Heart left ventricle (tissue), 16 donors: ENCODE data around the gene MRPL53. TPM values are rescaled to one million over a fixed set of nuclear protein-coding genes. Genes with fewer than 3 reads are reported as not detected.

Experiments used
- ATAC-seq, 4 donors: fragments of 200-7000 bp; cut with Tn5 transposase; one replicate each; pipeline ENCODE4 v1.9.1; 2020 to 2022; ENCODE audit warnings: moderate library complexity in 4 of 4, mild to moderate bottlenecking in 3 of 4, moderate number of reproducible peaks in 1 of 4
- DNase-seq, 5 donors: peaks; one replicate each; pipeline ENCODE4 v3.0.0-alpha.2; 2020
- H3K27ac ChIP-seq, 12 donors: fragments of 200-600 bp; sonication (generic) in 4 of 12; one replicate each; pipeline versions ENCODE4 v1.5.0 to v1.8.0; 2016 to 2022; ENCODE audit warnings: mild to moderate bottlenecking in 2 of 12
- H3K27me3 ChIP-seq, 9 donors: fragments of 200-600 bp; sonication (generic) in 2 of 9; one replicate each; pipeline versions ENCODE4 v1.5.1 to v1.8.0; 2016 to 2022; ENCODE audit warnings: mild to moderate bottlenecking in 3 of 9
- H3K36me3 ChIP-seq, 9 donors: fragments of 200-600 bp; sonication (generic) in 2 of 9; one replicate each; pipeline versions ENCODE4 v1.5.0 to v1.8.0; 2018 to 2022; ENCODE audit warnings: mild to moderate bottlenecking in 2 of 9
- H3K4me1 ChIP-seq, 12 donors: fragments of 200-600 bp; sonication (generic) in 4 of 12; one replicate each; pipeline versions ENCODE4 v1.5.0 to v1.8.0; 2016 to 2022; ENCODE audit warnings: mild to moderate bottlenecking in 3 of 12
- H3K4me3 ChIP-seq, 12 donors: fragments of 200-600 bp; sonication (generic) in 4 of 12; one replicate each; pipeline versions ENCODE4 v1.5.0 to v1.8.0; 2017 to 2022; ENCODE audit warnings: mild to moderate bottlenecking in 9 of 12, moderate library complexity in 4 of 12
- H3K9me3 ChIP-seq, 12 donors: fragments of 200-600 bp; sonication (generic) in 4 of 12; one replicate each; pipeline versions ENCODE4 v1.5.0 to v1.8.0; 2016 to 2022; ENCODE audit warnings: mild to moderate bottlenecking in 1 of 12
- CTCF ChIP-seq, 12 donors: fragments of 200-600 bp; sonication (generic) in 4 of 12; IDR thresholded peaks; one replicate each; pipeline versions ENCODE4 v1.5.0 to v1.8.0; 2018 to 2022; ENCODE audit warnings: antibody characterized with exemption in 12 of 12, mild to moderate bottlenecking in 5 of 12
- POLR2A ChIP-seq, 2 donors: fragments of 450-650 bp; IDR thresholded peaks; one replicate each; pipeline ENCODE4 v1.6.1; 2017; ENCODE audit warnings: antibody characterized with exemption in 2 of 2, mild to moderate bottlenecking in 2 of 2, moderate library complexity in 2 of 2
- WGBS, 4 donors: extraction: QIAGEN DNeasy Blood & Tissue Kit in 2 of 4; methylation state at CpG; one replicate each; pipeline versions ENCODE4 v1.1.5 to v1.1.7; 2013 to 2018; 5-methylcytosine and 5-hydroxymethylcytosine counted together
- intact Hi-C, 10 donors: fragments of 100-400 bp; cut with DNase I; formaldehyde crosslinking; loops; one replicate each; pipeline versions ENCODE4 v1.11.1 to v1.14.2; 2022
- polyA plus RNA-seq, 2 donors: library from polyadenylated mRNA; stranded (reverse); fragments of 200-250 nt; gene quantifications; one replicate each; pipeline ENCODE4 v1.2.3, GENCODE V29; 2013
- total RNA-seq, 9 donors: library from RNA; depleted of rRNA in 2 of 9; stranded (reverse); fragments of >200 nt in 2 of 9; fragmentation: NEBNext Ultra II Directional in 3 of 9; extraction: Animal tissue kit (Norgen Biotek cat#: 25700) in 3 of 9; gene quantifications; one replicate each; pipeline versions ENCODE4 v1.1.0 to v1.2.4, GENCODE V29; 2016 to 2023
- donor health status: ischemic (EF 13 %, LVEDD 7.1; RV severe dilation, severe dysfunction).
- donor health status: healthy with polysubstance abuse.
- donor health status: DM: no; HTN: yes; CAD: no.
- donor health status: DM: no; HTN: no; CAD: no.
- donor health status: ischemic (EF 25% LVEDD 6.9; RV normal size, moderate dysfunction).
- donor health status: ischemic (EF 25% LVEDD 5.7; RV mildly dilated, moderate dysfunction).
- donor health status: healthy.
- donor health status: DM: yes; HTN: yes; CAD: no.
- donor health status: ischemic (EF 35%, LVEDD 5.7; RV mildly dilated, moderate dysfunction).
- donor health status: nonischemic (EF 11% LVEDD 7.7; RV severe dilation, severe dysfunction).
- donor health status: DM: yes; HTN: yes; CAD: no.
- donor health status: PGD.
- donor health status: ischemic (EF 29% LVEDD 5.4; RV normal size, mild dysfunction).
- donor health status: nonischemic (EF 23%, LVEDD 6.1; RV moderate dilation, normal function).

MRPL53 gene
- total and polyA plus RNA-seq, 11 donors: 64.9 to 180 (median 135) TPM

DNA sequence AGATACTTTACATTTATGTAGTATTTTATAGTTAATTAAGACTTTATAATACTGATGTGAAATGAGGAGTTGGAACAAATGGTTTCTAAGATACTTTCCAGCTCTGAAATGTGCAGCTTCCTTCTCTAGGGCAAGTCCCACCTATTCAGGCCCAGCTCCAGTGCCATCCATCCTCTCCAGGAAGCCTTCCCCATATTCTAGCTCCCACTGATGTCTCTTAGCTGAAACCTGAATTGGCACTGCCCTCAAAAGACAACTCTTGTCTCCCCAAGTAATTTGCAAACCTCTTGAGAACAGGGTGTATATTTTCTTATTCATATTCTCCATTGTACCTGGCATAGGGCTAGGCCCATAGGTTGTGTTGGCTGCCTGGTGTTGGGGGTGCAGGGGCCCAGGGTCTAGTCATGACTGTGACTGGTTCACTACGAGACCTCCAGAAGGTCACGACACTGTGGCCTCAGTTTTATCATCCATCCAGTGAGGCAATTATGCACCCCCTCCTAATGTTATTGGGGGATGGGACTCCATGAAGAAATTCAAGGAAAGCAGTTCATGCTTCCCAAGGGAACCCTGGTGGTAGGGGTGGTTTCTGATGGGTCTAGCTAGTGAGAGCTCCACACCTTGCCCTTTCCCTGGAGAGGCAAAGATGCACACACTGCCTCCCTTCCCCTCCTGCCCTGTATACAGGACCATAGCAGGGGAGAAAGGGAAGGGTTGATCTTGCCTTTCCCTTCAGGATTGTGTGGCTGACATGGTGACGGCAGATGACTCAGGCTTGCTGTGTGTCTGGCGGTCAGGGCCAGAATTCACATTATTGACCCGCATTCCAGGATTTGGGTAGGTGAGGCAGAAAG, 48.1 kb downstream of the MRPL53 start:
- TF ChIP-seq CTCF (IDR thresholded peaks at IDR 0.05) (no peak), POLR2A (IDR thresholded peaks at IDR 0.05) (no peak)
- H3K36me3 ChIP-seq: peaks cover 0 to 47% (median 38%) of the 10 kb centered on the region in 9 donors
- WGBS, 4 donors: 78 to 83% (median 80%) methylated on average over 5 of the region's 5 CpGs
- ATAC-seq (no peak), DNase-seq (no peak)
- no peak overlapping the region for H3K27ac ChIP-seq
- intact Hi-C loops: no loop called here
- no peak overlapping the region for H3K4me3 ChIP-seq
- no peaks in the 10 kb centered on the region for H3K9me3 ChIP-seq
- H3K4me1 ChIP-seq: peaks cover 0 to 22% (median 8%) of the 10 kb centered on the region in 12 donors
- no peaks in the 10 kb centered on the region for H3K27me3 ChIP-seq

GRCh38 chr2:74423231-74424095, 49.0 kb downstream of the MRPL53 start:
- peaks cover 0 to 38% (median 29%) of the 10 kb centered on the region in 9 donors for H3K36me3 ChIP-seq
- ATAC-seq (no peak), DNase-seq (no peak)
- no peaks in the 10 kb centered on the region for H3K9me3 ChIP-seq
- no peak for TF ChIP-seq POLR2A (IDR thresholded peaks at IDR 0.05)
- no peak for TF ChIP-seq CTCF (IDR thresholded peaks at IDR 0.05)
- intact Hi-C loops: no loop called here
- 76 to 85% (median 78%) methylated on average over 8 to 9 of the region's 9 CpGs for WGBS, 4 donors
- no peaks in the 10 kb centered on the region for H3K27me3 ChIP-seq
- H3K4me1 ChIP-seq: peaks cover 0 to 31% (median 12%) of the 10 kb centered on the region in 12 donors
- no peak overlapping the region for H3K27ac ChIP-seq
- H3K4me3 ChIP-seq: no peak overlapping the region

Other genes starting within 250 kb of the MRPL53 start
- gene SLC4A5, start 129.3 kb downstream of the MRPL53 start, total RNA-seq: 1 to 10 TPM in 7 of 9 donors, under 1 TPM in 2; 0.36 to 4.1 (median 1.6) TPM
- gene SLC4A5, start 129.3 kb downstream of the MRPL53 start, polyA plus RNA-seq: 1 to 10 TPM in 1 of 2 donors, under 1 TPM in 1; 0.72 to 1.2 TPM
- gene DCTN1, start 92.4 kb downstream of the MRPL53 start, total RNA-seq: 100 to 1,000 TPM; 129 to 376 (median 211) TPM
- gene DCTN1, start 92.4 kb downstream of the MRPL53 start, polyA plus RNA-seq: 100 to 1,000 TPM; 149 to 171 TPM
- gene C2orf81, start 51.1 kb downstream of the MRPL53 start, total RNA-seq: 1 to 10 TPM in 3 of 9 donors, under 1 TPM in 6; 0.48 to 2.3 (median 0.85) TPM
- gene C2orf81, start 51.1 kb downstream of the MRPL53 start, polyA plus RNA-seq: 1 to 10 TPM in 1 of 2 donors, under 1 TPM in 1; 0.91 to 1.1 TPM
- 1 to 10 TPM; 1.5 to 5.1 (median 3.0) TPM for gene WDR54, start 51.0 kb downstream of the MRPL53 start, total RNA-seq
- 1 to 10 TPM; 1.4 to 6.5 TPM for gene WDR54, start 51.0 kb downstream of the MRPL53 start, polyA plus RNA-seq
- 10 to 100 TPM; 10.9 to 19.6 (median 15.3) TPM for gene RTKN, start 30.7 kb downstream of the MRPL53 start, total RNA-seq
- 10 to 100 TPM; 18.0 to 27.6 TPM for gene RTKN, start 30.7 kb downstream of the MRPL53 start, polyA plus RNA-seq
- 10 to 100 TPM; 11.7 to 29.2 (median 21.3) TPM for gene INO80B, start 17.6 kb downstream of the MRPL53 start, total RNA-seq
- gene INO80B, start 17.6 kb downstream of the MRPL53 start, polyA plus RNA-seq: 10 to 100 TPM; 26.1 to 28.5 TPM
- gene WBP1, start 14.2 kb downstream of the MRPL53 start, total RNA-seq: 10 to 100 TPM; 32.7 to 58.4 (median 42.4) TPM
- 10 to 100 TPM; 29.0 to 44.2 TPM for gene WBP1, start 14.2 kb downstream of the MRPL53 start, polyA plus RNA-seq
- 10 to 100 TPM; 17.3 to 31.9 (median 22.8) TPM for gene MOGS, start 7.3 kb downstream of the MRPL53 start, total RNA-seq
- gene MOGS, start 7.3 kb downstream of the MRPL53 start, polyA plus RNA-seq: 10 to 100 TPM; 15.8 to 34.4 TPM
- gene CCDC142, start 10.3 kb upstream of the MRPL53 start, total RNA-seq: 10 to 100 TPM in 1 of 9 donors, 1 to 10 TPM in 8; 4.4 to 13.4 (median 7.1) TPM
- gene CCDC142, start 10.3 kb upstream of the MRPL53 start, polyA plus RNA-seq: 1 to 10 TPM; 5.8 to 6.4 TPM
- gene TTC31, start 10.4 kb upstream of the MRPL53 start, total RNA-seq: 10 to 100 TPM in 4 of 9 donors, 1 to 10 TPM in 5; 7.1 to 14.2 (median 10.0) TPM
- 10 to 100 TPM in 1 of 2 donors, 1 to 10 TPM in 1; 8.8 to 13.2 TPM for gene TTC31, start 10.4 kb upstream of the MRPL53 start, polyA plus RNA-seq
- 1 to 10 TPM in 2 of 9 donors, under 1 TPM in 5, not detected in 2; 0.14 to 1.7 (median 0.72) TPM for gene LBX2, start 26.9 kb upstream of the MRPL53 start, total RNA-seq
- under 1 TPM; 0.27 to 0.67 TPM for gene LBX2, start 26.9 kb upstream of the MRPL53 start, polyA plus RNA-seq
- 10 to 100 TPM; 10.6 to 22.3 (median 16.5) TPM for gene PCGF1, start 35.0 kb upstream of the MRPL53 start, total RNA-seq
- gene PCGF1, start 35.0 kb upstream of the MRPL53 start, polyA plus RNA-seq: 10 to 100 TPM; 22.5 to 24.9 TPM
- gene TLX2, start 41.8 kb upstream of the MRPL53 start, total RNA-seq: not detected
- gene TLX2, start 41.8 kb upstream of the MRPL53 start, polyA plus RNA-seq: not detected
- gene DQX1, start 53.6 kb upstream of the MRPL53 start, total RNA-seq: not detected
- not detected for gene DQX1, start 53.6 kb upstream of the MRPL53 start, polyA plus RNA-seq
- 10 to 100 TPM; 33.6 to 74.5 (median 49.8) TPM for gene AUP1, start 57.0 kb upstream of the MRPL53 start, total RNA-seq
- 100 to 1,000 TPM in 1 of 2 donors, 10 to 100 TPM in 1; 77.9 to 168 TPM for gene AUP1, start 57.0 kb upstream of the MRPL53 start, polyA plus RNA-seq
- gene HTRA2, start 57.3 kb upstream of the MRPL53 start, total RNA-seq: 10 to 100 TPM; 23.6 to 32.0 (median 24.8) TPM
- gene HTRA2, start 57.3 kb upstream of the MRPL53 start, polyA plus RNA-seq: 10 to 100 TPM; 24.5 to 45.4 TPM
- 1 to 10 TPM; 1.6 to 8.7 (median 3.0) TPM for gene LOXL3, start 81.3 kb upstream of the MRPL53 start, total RNA-seq
- 1 to 10 TPM; 1.5 to 3.5 TPM for gene LOXL3, start 81.3 kb upstream of the MRPL53 start, polyA plus RNA-seq
- gene DOK1, start 82.0 kb upstream of the MRPL53 start, total RNA-seq: 10 to 100 TPM in 1 of 9 donors, 1 to 10 TPM in 8; 2.6 to 11.6 (median 4.8) TPM
- 1 to 10 TPM; 2.4 to 6.0 TPM for gene DOK1, start 82.0 kb upstream of the MRPL53 start, polyA plus RNA-seq
- under 1 TPM in 3 of 9 donors, not detected in 6; 0.21 to 0.88 (median 0.79) TPM for gene M1AP, start 175.7 kb upstream of the MRPL53 start, total RNA-seq
- under 1 TPM; 0.07 to 0.08 TPM for gene M1AP, start 175.7 kb upstream of the MRPL53 start, polyA plus RNA-seq
- 1 to 10 TPM; 2.2 to 4.9 (median 3.5) TPM for gene SEMA4F, start 181.6 kb upstream of the MRPL53 start, total RNA-seq
- 1 to 10 TPM in 1 of 2 donors, under 1 TPM in 1; 0.95 to 2.8 TPM for gene SEMA4F, start 181.6 kb upstream of the MRPL53 start, polyA plus RNA-seq